ENCODE results near the gene DNAH14. TPM values are rescaled to one million over a fixed set of nuclear protein-coding genes. Genes with fewer than 3 reads are reported as not detected.
A peak's percentile ranks its signal among the peaks of the same experiment; 100 is the strongest.
"Not testable (repeated sequence)": the region's sequence is repeated elsewhere in the genome, so short reads cannot be mapped to it uniquely, and the experiment has no call there.

The DNAH14 gene
- total RNA-seq, 6 donors from 2014 or later: 2.1 to 26.5 (median 12.9) TPM

GRCh38 chr1:225121095-225121494 lies 191.6 kb downstream of the DNAH14 start:
- no peaks in the 10 kb centered on the region for H3K27me3 ChIP-seq
- WGBS, 2 donors: 91 to 94% methylated on average over 2 of the region's 2 CpGs
- DNase-seq (no peak), ATAC-seq (ENCODE audit: low FRiP score in 2 of 2) (no peak)
- TF ChIP-seq POLR2AphosphoS5 (IDR thresholded peaks at IDR 0.05) (no peak), EP300 (IDR thresholded peaks at IDR 0.05) (no peak), POLR2A (IDR thresholded peaks at IDR 0.05) (no peak)
- TF ChIP-seq, protein P1, sequence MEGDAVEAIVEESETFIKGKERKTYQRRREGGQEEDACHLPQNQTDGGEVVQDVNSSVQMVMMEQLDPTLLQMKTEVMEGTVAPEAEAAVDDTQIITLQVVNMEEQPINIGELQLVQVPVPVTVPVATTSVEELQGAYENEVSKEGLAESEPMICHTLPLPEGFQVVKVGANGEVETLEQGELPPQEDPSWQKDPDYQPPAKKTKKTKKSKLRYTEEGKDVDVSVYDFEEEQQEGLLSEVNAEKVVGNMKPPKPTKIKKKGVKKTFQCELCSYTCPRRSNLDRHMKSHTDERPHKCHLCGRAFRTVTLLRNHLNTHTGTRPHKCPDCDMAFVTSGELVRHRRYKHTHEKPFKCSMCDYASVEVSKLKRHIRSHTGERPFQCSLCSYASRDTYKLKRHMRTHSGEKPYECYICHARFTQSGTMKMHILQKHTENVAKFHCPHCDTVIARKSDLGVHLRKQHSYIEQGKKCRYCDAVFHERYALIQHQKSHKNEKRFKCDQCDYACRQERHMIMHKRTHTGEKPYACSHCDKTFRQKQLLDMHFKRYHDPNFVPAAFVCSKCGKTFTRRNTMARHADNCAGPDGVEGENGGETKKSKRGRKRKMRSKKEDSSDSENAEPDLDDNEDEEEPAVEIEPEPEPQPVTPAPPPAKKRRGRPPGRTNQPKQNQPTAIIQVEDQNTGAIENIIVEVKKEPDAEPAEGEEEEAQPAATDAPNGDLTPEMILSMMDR (IDR thresholded peaks at IDR 0.05): no peak
- no peak overlapping the region for H3K4me3 ChIP-seq
- no peak overlapping the region for H3K27ac ChIP-seq
- no peaks in the 10 kb centered on the region for H3K36me3 ChIP-seq
- H3K4me1 ChIP-seq: no peaks in the 10 kb centered on the region
- no peaks in the 10 kb centered on the region for H3K9me3 ChIP-seq

GRCh38 chr1:225131869-225132268 lies 202.4 kb downstream of the DNAH14 start:
- Histone ChIP-seq H3K9me3 (peaks cover 0 to 12% (median 6%) of the 10 kb centered on the region in 4 donors), H3K4me1 (no peaks in the 10 kb centered on the region), H3K4me3 (no peak overlapping the region), H3K27ac (no peak overlapping the region), H3K36me3 (no peaks in the 10 kb centered on the region), H3K27me3 (no peaks in the 10 kb centered on the region)
- no peak for DNase-seq
- ATAC-seq (ENCODE audit: low FRiP score in 2 of 2): no peak
- no peak for TF ChIP-seq EP300 (IDR thresholded peaks at IDR 0.05)
- no peak for TF ChIP-seq POLR2A (IDR thresholded peaks at IDR 0.05)
- TF ChIP-seq, protein P1 (IDR thresholded peaks at IDR 0.05): no peak
- no peak for TF ChIP-seq POLR2AphosphoS5 (IDR thresholded peaks at IDR 0.05)
- 85 to 97% methylated on average over 1 of the region's 1 CpG for WGBS, 2 donors

GRCh38 chr1:225137976-225138375 lies 208.5 kb downstream of the DNAH14 start:
- Histone ChIP-seq H3K27ac (no peak overlapping the region), H3K4me1 (no peaks in the 10 kb centered on the region), H3K36me3 (no peaks in the 10 kb centered on the region), H3K9me3 (peaks cover 0 to 12% (median 6%) of the 10 kb centered on the region in 4 donors), H3K4me3 (no peak overlapping the region), H3K27me3 (no peaks in the 10 kb centered on the region)
- 87% methylated on average over 3 of the region's 3 CpGs; no CpG with 5 or more reads in 1 of the 2 donors for WGBS, 2 donors
- DNase-seq (no peak), ATAC-seq (ENCODE audit: low FRiP score in 2 of 2) (peak in 1 of 2 donors; percentile 37)
- TF ChIP-seq, protein P1 (IDR thresholded peaks at IDR 0.05): no peak
- no peak for TF ChIP-seq POLR2A (IDR thresholded peaks at IDR 0.05)
- no peak for TF ChIP-seq POLR2AphosphoS5 (IDR thresholded peaks at IDR 0.05)
- no peak for TF ChIP-seq EP300 (IDR thresholded peaks at IDR 0.05)

DNA sequence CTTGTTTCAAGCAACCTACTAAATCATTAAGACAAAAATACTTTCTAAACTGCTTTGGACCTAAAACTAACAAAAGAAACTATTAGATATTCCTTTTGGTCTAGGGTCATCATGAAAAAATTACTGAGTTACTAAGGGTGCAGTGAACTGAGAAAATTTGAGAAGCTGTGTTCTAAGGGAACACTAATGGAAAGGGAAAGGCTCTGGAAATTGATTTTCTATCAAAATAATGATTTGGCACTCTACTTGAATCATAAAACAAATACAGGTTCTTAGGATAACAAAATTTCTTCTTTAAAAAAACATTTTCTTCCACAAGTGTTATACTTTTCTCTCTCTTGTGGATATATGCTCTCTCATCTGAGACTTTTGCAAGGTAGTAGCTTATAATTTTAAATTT lies 213.5 kb downstream of the DNAH14 start:
- H3K9me3 ChIP-seq: no peaks in the 10 kb centered on the region
- H3K4me3 ChIP-seq: no peak overlapping the region
- H3K27ac ChIP-seq: no peak overlapping the region
- H3K27me3 ChIP-seq: no peaks in the 10 kb centered on the region
- no peaks in the 10 kb centered on the region for H3K36me3 ChIP-seq
- no peak for TF ChIP-seq POLR2A (IDR thresholded peaks at IDR 0.05)
- TF ChIP-seq, protein P1 (IDR thresholded peaks at IDR 0.05): no peak
- H3K4me1 ChIP-seq: no peaks in the 10 kb centered on the region
- ATAC-seq (ENCODE audit: low FRiP score in 2 of 2) (no peak), DNase-seq (no peak)

- Histone ChIP-seq H3K36me3 (no peaks in the 10 kb centered on the region), H3K4me3 (no peak overlapping the region), H3K9me3 (no peaks in the 10 kb centered on the region), H3K27me3 (no peaks in the 10 kb centered on the region), H3K4me1 (no peaks in the 10 kb centered on the region), H3K27ac (no peak overlapping the region)
- ATAC-seq (ENCODE audit: low FRiP score in 2 of 2): no peak
- TF ChIP-seq POLR2AphosphoS5 (IDR thresholded peaks at IDR 0.05) (no peak), POLR2A (IDR thresholded peaks at IDR 0.05) (no peak), EP300 (IDR thresholded peaks at IDR 0.05) (no peak)
- TF ChIP-seq, protein P1 (IDR thresholded peaks at IDR 0.05): no peak
- WGBS, 2 donors: 81 to 82% methylated on average over 5 of the region's 5 CpGs
- DNase-seq: no peak
These were observed 217.0 kb downstream of the DNAH14 start for GRCh38 chr1:225146478-225146877.

GRCh38 chr1:225147791-225148190 lies 218.3 kb downstream of the DNAH14 start:
- not testable (repeated sequence) for H3K4me1 ChIP-seq; H3K27me3 ChIP-seq; DNase-seq; H3K36me3 ChIP-seq; H3K27ac ChIP-seq; ATAC-seq (ENCODE audit: low FRiP score in 2 of 2); H3K4me3 ChIP-seq; H3K9me3 ChIP-seq
